HepG2 (cell line): ENCODE data around the gene GPR25. TPM values are rescaled to one million over a fixed set of nuclear protein-coding genes. Genes with fewer than 3 reads are reported as not detected.

Experiments used
- CBX1 ChIP-seq: IDR thresholded peaks from one replicate; pipeline ENCODE4 v1.6.1; 2016; ENCODE audit warnings: antibody characterized with exemption, low read depth
- ELF3 ChIP-seq: IDR thresholded peaks from 2 replicates; pipeline ENCODE4 v1.6.1; 2016; ENCODE audit warnings: missing genetic modification reagents, missing compliant biosample characterization
- EP300 ChIP-seq, 3 experiments: sonication (generic) in 1 of 3; formaldehyde crosslinking in 1 of 3; IDR thresholded peaks; 2 replicates each; pipeline versions ENCODE4 v1.5.1 to v1.6.1; 2011 to 2020; ENCODE audit warnings: low read depth in 2 of 3, low read length in 2 of 3, borderline replicate concordance in 1 of 3, improper control_type of control experiment in 1 of 3, mild to moderate bottlenecking in 1 of 3, missing genetic modification reagents in 1 of 3, moderate library complexity in 1 of 3
- HNRNPL ChIP-seq: fragments of 200-400 bp; formaldehyde crosslinking; IDR thresholded peaks from 2 replicates; pipeline ENCODE4 v1.6.1; 2017; ENCODE audit warnings: mild to moderate bottlenecking, low read depth, low read length
- MEIS2 ChIP-seq: sonication (generic); formaldehyde crosslinking; IDR thresholded peaks from 2 replicates; pipeline ENCODE4 v1.9.0; 2021; ENCODE audit warnings: mild to moderate bottlenecking, missing genetic modification reagents
- MLX ChIP-seq: IDR thresholded peaks from 2 replicates; pipeline ENCODE4 v1.6.1; 2016
- RCOR2 ChIP-seq: IDR thresholded peaks from 2 replicates; pipeline ENCODE4 v1.6.1; 2016; ENCODE audit warnings: missing biosample characterization, missing genetic modification reagents
- SOX6 ChIP-seq, 2 experiments: fragments of 450-650 bp in 1 of 2; sonication (generic) in 1 of 2; formaldehyde crosslinking in 1 of 2; IDR thresholded peaks; 2 replicates each; pipeline versions ENCODE4 v1.4.0 to v1.6.1; 2017 to 2020; ENCODE audit warnings: antibody characterized with exemption in 1 of 2, mild to moderate bottlenecking in 1 of 2, missing genetic modification reagents in 1 of 2
- TCF7L2 ChIP-seq: IDR thresholded peaks from 2 replicates; pipeline ENCODE4 v1.6.1; 2011; ENCODE audit warnings: mild to moderate bottlenecking, low read depth, low read length, moderate library complexity
- TOPORS ChIP-seq: sonication (generic); formaldehyde crosslinking; IDR thresholded peaks from 2 replicates; pipeline ENCODE4 v1.8.0; 2023; ENCODE audit warnings: mild to moderate bottlenecking, missing genetic modification reagents
- U2AF1 ChIP-seq: fragments of 200-400 bp; formaldehyde crosslinking; optimal IDR thresholded peaks from 2 replicates; pipeline ENCODE3; 2017; ENCODE audit warnings: mild to moderate bottlenecking, low read depth, low read length
- ZNF263 ChIP-seq: sonication (generic); formaldehyde crosslinking; IDR thresholded peaks from 2 replicates; pipeline ENCODE4 v1.4.0; 2020; ENCODE audit warnings: missing genetic modification reagents
- ZNF326 ChIP-seq: sonication (generic); formaldehyde crosslinking; IDR thresholded peaks from 2 replicates; pipeline ENCODE4 v1.4.0; 2020; ENCODE audit warnings: missing genetic modification reagents, borderline replicate concordance
- ZNF710 ChIP-seq: sonication (generic); formaldehyde crosslinking; IDR thresholded peaks from 2 replicates; pipeline ENCODE4 v1.5.0; 2020; ENCODE audit warnings: mild to moderate bottlenecking, missing genetic modification reagents, borderline replicate concordance
- ZSCAN31 ChIP-seq: sonication (generic); formaldehyde crosslinking; IDR thresholded peaks from 2 replicates; pipeline ENCODE4 v1.5.0; 2020; ENCODE audit warnings: low read depth, mild to moderate bottlenecking, missing genetic modification reagents
- polyA plus RNA-seq, 8 experiments: library from polyadenylated mRNA; depleted of rRNA in 3 of 8; stranded (reverse) in 7 of 8; unstranded in 1 of 8; fragments of >200 nt; fragmentation: Illumina TruSeq in 4 of 8; extraction: Trizol in 4 of 8; gene quantifications; 2 replicates each; pipeline versions ENCODE4 v1.2.1 to v1.2.3, GENCODE V29; 2011 to 2016; ENCODE audit warnings: low read depth in 4 of 8, missing spikeins in 1 of 8, mixed read lengths in 1 of 8; ENCODE audit not compliant: insufficient read depth in 1 of 8
- total RNA-seq, 5 experiments: library from RNA; depleted of rRNA; stranded (reverse); fragments of >200 nt; fragmentation: Illumina TruSeq; extraction: Trizol; gene quantifications; 2 replicates each; pipeline ENCODE4 v1.2.3, GENCODE V29; 2016; ENCODE audit warnings: low read depth in 1 of 5

GPR25 gene
- total and polyA plus RNA-seq, 2 of the 13 experiments (the other 11 are each of a cell fraction or from before 2014, with no cell fraction given) = not detected

GRCh38 chr1:200907611-200908097 lies 34.9 kb downstream of the GPR25 start (continued):
- TF ChIP-seq CBX1 (no peak), TOPORS (no peak), EP300 (IDR thresholded peaks at IDR 0.05; ENCODE audit: low read depth in 2 of 2, low read length in 2 of 2) (peak in 1 of 2 experiments; percentile 63; a peak in 1 of 4 replicates), EP300 (CRISPR knock-in tag; IDR thresholded peaks at IDR 0.05; ENCODE audit: borderline replicate concordance) (peak; percentile 47; the same call in 1 of the 2 replicates), HNRNPL (no peak), ZNF263 (CRISPR knock-in tag) (peak; percentile 42; the same call in 1 of the 2 replicates), ZSCAN31 (CRISPR knock-in tag) (no peak), MLX (CRISPR knock-in tag) (no peak), MEIS2 (CRISPR knock-in tag) (no peak), ZNF710 (CRISPR knock-in tag) (peak; percentile 97), RCOR2 (CRISPR knock-in tag) (0 out of 2 replicates have a peak, but pooled peaks have one; percentile 12), SOX6 (IDR thresholded peaks at IDR 0.05) (no peak), SOX6 (CRISPR knock-in tag; IDR thresholded peaks at IDR 0.05) (peak; percentile 83), TCF7L2 (no peak), ELF3 (peak; percentile 69), U2AF1 (no peak), ZNF326 (no peak)
